GM21723 (cell line): ENCODE data around the gene CHTOP.

ENCODE experiments used
- ATAC-seq: cut with Tn5 transposase; IDR thresholded peaks from one replicate; pipeline ENCODE4 v1.9.1; 2021; ENCODE audit warnings: mild to moderate bottlenecking, moderate library complexity; ENCODE audit not compliant: unreplicated experiment

Gene CHTOP

DNA sequence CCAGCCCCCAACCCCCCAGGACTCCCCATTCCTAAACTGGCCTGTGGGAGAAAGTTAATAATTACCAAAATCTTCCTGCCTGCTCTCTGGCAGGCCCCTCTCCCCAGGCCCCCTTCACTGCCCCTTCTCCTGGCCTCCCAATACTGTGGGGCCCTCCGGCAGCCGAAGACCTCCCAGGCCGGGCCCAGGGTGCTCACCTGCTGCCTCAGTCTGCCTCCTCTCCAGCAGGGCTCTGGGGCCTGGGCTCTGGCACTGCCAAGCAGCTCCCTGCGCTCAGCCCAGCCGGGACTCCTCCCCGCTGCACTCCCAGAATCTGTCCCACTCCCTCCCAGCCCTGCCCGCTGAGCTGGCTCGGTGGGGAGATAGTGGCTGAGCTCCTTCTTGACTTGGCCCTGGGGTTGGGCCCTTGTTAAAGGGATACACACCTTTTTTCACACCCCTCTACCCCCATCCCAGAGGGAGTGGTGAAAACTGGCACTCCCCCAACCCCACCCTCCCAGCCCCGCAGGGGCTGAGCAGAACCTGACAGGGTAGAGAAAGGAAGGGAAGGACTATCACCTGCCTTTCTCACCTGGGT lies 21.0 kb upstream of the CHTOP start, which contains the start of gene S100A16:
S100A16 (minus strand) TSS at position 383 of the 577 bp plus-strand sequence. CDS start 4,986 bp downstream, outside the sequence.
- ATAC-seq, result no peak

DNA sequence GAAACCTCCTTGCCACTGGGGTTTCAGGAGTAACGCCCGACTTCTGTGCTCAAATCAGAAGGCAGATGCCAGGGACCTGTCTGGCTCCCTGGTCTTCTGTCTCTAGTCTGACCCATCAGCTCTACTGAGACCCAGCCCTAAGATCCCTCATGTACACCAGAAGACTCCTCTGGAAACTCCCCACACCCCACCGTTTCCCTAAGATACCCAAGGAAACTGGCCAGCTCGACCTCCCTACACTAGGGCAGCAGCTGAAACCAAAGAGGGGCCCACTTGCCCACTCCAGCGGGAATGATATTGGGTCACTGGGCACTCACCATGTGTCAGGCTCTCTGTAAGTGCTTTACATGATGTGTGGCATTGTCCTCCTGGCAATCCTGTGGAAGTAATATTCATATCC lies 20.5 kb upstream of the CHTOP start:
- no peak for ATAC-seq

DNA sequence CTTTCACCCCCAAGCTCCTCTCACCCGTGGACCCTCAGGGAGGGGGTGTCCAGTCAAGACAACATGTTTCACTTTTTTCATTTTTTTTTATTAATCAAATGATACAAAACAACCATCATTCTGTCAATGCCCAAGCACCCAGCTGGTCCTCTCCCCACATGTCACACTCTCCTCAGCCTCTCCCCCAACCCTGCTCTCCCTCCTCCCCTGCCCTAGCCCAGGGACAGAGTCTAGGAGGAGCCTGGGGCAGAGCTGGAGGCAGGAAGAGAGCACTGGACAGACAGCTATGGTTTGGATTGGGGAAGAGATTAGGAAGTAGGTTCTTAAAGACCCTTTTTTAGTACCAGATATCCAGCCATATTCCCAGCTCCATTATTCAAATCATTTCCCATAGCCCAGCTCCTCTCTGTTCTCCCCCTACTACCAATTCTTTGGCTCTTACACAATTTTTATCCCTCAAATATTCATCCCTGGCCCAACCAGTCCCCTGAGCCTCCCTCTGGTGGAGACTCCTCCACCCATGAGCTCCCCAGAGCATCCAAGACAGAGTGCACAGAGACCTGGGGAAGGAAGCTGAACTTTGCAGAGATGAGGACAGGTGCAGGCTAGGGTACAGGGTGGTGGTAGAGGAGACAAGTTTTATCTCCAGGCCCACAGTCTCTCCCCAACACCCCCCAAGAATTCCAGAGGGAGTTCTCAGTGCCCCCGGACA lies 19.5 kb upstream of the CHTOP start:
- no peak for ATAC-seq

DNA sequence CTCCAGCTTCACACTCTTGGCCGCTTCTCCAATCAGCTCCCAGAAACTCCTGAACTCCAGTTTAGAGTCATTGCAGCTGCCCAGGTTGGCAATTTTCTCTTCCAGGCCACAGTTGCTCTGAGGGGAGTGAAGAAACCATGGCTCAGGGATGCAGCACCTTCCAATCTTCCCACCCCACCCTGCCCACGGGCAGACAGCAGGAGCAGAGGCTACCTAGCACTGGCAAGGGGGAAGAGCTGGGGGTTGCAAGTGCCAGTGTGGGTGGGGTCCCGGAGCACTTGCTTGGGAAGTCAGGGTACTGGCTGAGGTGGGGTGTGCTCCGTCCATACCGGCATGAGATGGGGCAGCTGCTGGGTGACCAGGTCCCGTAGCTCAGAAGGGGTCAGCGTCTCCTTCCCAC lies 19.0 kb upstream of the CHTOP start:
- no peak for ATAC-seq

DNA sequence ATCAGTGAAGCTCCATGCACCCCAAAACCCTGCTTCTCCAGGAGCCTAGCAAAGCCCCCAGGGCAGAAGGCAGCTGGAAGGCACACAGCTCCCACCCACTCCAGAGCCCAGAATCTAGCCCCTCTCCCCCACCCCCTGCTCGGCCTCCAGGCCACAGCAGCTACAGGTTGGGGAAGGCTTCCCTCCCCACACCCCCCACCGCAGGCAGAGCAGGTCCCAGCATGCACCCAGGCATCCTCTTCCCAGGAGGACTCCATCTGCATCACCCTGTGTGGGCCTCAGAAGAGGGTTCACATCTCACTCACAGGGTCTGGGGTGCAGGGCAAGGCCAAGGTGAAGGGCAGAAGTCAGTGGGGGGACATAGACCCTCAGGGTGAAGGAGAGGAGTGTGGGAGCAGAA lies 18.5 kb upstream of the CHTOP start:
- ATAC-seq, result no peak

DNA sequence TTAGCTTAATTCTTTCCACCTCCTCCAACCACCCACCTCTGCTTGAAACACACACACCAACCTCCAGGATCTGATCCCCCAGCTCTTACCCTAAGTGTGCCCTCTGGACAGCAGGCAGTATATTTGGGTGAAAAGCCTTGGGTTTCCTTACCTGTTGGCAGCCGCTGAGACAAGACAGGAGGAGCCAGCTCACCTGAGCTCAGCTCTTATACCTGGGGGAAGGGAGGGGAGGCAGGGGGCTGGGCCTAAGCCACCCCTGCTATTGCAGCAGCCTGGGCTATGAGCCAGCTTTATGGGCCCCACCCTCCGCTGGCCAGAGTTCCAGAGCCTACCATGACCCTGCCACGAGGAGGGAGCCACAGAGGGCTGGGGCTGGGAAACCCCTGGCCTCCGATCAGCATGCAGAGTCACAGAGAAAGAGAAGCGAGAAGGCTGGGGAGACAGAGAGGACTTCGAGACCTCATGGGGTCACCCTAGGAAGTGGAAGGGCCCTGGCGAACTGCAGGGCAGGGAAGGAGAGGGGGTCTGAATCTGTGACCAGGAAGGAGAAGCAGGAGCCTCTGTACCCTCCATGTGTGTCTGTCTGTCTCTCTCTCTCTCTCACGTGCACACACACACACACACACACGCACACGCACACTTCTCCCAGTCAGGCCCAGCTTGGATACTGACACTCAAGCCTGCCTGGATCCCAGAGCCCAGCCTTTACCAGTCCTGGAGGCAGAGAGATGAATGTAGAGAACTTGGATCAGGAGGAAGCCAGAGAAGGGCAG lies 17.5 kb upstream of the CHTOP start, which contains the start of gene S100A14:
S100A14 (minus strand) TSS at position 182 of the 773 bp plus-strand sequence. CDS start 467 bp downstream, outside the sequence.
- no peak for ATAC-seq

DNA sequence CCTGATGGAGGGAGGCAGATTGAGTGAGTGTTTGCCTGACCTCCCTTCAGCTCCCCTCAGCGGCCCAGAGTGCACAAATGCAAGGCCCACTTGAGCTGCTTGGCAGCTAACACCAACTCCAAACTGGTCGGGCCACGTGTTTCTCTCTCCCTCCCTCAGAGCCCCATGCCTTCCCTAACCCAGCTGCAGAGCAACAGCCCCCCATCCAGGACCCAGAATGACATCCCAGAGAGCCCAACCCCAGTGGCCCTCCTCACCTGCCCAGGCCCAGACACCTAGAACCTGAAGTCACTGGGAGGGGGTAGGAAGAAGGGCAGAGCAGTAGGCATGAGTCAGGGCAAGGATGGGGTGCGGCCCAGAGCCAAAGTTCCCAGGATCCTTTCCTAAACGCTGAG lies 17.0 kb upstream of the CHTOP start:
- no peak for ATAC-seq

DNA sequence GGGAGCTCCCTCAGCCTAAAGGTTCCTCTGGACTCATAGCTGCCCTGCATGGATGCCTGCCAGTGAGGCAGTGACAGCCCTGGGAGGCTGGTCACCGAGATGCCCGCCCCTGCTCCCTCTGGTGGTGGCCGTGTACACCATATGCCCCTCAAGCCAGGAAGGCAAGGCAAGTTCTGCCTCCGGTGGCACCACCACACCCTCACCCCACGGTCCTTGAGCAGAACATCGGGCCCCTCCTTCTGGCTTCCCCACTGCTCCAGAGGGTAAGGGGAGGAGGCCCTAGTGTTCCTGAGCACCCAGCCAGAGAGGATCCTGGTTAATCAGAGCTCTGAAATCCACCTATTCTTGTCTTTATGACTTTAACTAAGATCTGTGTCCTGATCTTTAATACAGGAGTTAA lies 16.2 kb upstream of the CHTOP start:
- no peak for ATAC-seq

DNA sequence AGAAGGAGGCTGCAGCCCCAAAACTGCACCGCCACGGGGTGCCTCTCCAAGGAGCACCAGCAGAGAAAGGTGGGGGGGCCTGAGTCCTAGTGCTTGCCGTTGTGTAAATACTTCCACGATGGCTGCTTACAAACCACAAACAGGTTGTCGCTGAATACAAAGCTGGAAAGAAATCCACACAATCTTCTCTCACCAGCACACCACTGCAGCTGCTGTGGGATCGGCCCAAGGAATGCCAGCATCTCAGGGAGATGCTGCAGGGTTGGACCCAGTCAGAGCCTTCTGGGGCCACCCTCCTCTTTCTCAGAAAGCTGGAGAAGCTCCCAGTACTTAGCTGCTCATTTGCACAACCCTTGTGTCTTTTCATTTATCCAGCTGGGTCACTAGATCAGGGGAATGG lies 14.7 kb upstream of the CHTOP start:
- no peak for ATAC-seq

DNA sequence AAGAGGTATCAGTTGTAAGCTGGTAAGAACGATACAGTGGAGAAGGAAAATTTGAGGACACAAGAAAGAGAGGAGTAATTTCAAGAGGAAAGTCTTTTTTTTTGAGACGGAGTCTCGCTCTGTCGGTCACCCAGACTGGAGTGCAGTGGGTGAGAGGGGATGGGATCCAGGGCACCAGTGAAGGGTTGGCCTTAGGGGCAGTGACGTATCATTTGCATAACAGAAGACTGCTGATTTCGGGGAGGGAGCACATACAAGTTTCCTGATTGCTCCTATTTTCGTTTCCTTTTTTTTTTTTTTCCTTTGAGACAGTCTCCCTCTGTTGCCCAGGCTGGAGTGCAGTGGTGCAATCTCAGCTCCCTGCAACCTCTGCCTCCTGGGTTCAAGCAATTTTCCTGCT lies 10.8 kb upstream of the CHTOP start:
- no peak for ATAC-seq

DNA sequence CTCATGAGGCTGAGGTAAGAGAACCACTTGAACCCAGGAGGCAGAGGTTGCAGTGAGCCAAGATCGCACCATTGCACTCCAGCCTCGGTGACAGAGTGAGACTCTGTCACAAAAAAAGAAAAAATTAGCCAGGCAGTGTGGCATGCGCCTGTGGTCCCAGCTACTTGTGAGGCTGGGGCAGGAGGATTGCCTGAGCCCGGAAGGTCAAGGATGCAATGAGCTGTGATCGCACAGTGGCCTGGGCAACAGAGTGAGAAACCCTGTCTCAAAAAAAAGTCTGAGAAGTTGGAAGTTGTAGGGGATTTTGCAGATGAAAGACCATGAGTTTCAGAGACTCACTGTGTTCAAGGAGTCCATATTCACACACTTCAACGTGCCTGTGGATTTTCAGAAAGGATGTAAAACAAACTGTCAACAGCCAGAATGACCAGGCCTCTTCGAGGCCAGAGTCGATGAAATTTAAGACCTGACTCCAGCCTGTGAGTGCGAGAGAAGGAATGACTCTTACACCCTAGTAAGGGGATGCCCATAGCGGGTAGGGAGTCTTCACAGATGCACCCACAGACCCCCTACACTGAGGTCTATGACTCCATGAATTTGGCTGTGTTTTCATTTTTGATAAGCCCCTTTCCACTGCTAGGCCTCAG lies 8.8 kb upstream of the CHTOP start:
- no peak for ATAC-seq

DNA sequence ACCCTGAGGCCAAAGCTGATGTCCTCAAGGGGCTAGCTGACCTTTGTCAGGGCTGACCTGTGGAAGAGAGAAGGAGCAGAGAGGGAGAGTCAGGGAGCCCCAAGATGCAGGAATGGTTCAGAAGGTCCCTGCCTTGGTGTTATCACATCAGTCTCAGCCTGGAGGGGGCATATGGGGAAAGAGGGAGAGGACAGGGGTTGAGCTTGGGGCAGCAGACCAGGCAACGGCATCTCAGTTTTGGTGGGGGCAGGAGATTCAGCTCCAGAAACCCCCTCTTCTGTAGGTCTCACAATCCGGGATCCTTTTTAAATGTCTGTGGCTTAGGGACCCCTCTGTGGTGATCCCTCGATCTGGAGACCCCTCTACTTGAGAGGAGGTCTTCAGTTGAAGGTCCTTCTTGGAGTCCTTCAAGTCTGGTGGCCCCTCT lies 7.4 kb upstream of the CHTOP start:
- no peak for ATAC-seq

DNA sequence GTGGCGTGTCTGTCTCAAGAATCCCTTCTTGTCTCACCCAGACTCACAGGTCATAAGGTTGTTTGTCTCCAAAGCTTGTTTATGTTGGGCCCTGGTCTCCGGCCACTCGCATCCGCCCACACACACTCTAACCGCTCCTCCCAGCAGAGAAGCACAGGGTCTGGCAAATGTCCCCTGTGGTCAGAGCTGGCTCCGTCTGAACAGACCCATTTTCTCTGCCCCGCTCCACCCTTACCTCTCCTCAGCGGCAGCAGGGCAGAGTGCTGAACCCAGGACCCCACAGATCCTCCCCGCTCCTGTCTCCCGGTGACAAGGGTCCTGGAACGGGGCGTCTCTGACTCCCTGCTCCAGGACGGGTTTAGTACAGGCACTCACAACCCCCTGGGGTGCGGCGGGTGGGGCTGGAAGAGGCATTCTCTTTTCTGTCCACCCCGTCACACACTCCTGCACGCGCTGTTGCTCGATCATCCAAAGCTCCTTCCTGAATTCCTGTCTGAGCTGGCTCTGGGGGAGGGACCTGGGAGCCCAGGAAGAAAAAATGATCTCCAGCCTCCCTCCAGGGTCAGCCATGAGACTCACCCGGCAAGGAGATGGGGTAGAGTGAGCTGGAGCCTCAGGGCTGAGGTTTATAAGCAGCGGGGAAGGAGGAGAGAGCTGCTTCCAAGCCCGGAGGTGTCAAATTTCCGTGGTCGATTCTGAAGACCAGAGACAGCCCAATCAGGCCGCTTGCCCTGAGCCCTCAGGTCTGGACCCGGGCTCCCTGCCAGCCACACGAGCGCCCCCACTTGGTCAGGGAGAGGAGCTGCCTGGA lies 6.8 kb upstream of the CHTOP start, which contains the start of gene S100A13:
S100A13 (minus strand) TSS at position 602 of the 811 bp plus-strand sequence. CDS start 1,033 bp downstream, outside the sequence.
- no peak for ATAC-seq

DNA sequence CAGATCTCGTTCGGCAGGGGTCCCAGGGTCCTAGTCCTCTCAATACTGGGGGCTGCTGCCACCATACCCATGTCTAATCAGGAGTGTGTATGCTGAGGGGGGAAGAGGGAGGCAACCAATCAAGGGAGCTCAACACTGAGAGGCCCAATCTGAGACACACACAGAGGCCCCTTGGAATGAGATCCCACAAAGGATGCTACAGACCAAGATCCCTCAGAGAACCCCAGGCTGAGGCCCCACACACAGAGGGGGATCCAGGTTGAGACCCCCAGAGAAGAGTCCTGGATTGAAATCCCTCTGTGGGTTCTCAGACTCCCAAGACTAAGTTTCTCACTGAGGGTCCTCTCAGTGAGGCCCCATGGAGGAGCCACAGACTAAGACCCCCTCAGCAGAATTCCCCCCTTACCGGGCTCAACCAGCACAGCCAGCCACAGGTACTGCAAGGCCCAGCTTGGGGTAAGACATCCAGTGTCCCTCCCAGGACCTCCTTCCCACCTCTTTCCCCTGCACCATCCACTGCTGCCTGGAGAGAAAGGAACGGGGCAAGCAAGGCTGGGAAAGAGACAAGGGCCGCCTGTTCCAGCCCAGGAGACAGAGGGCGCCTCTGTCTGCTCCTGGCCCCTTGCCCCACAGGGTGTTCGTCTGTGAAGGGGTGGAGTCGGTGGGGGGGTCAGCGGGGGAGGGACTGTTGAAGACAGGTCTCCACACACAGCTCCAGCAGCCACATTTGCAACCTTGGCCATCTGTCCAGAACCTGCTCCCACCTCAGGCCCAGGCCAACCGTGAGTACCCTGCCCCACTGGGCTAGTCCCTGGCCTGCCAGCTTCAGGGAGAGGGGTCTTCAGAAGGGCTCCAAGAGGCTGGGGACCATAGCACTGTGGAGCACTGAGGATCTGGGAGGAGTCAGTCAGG lies 5.9 kb upstream of the CHTOP start, which contains the start of gene S100A1:
S100A1 (plus strand) TSS at position 720 of the 912 bp plus-strand sequence. CDS start 2,088 bp downstream, outside the sequence.
- no peak for ATAC-seq

DNA sequence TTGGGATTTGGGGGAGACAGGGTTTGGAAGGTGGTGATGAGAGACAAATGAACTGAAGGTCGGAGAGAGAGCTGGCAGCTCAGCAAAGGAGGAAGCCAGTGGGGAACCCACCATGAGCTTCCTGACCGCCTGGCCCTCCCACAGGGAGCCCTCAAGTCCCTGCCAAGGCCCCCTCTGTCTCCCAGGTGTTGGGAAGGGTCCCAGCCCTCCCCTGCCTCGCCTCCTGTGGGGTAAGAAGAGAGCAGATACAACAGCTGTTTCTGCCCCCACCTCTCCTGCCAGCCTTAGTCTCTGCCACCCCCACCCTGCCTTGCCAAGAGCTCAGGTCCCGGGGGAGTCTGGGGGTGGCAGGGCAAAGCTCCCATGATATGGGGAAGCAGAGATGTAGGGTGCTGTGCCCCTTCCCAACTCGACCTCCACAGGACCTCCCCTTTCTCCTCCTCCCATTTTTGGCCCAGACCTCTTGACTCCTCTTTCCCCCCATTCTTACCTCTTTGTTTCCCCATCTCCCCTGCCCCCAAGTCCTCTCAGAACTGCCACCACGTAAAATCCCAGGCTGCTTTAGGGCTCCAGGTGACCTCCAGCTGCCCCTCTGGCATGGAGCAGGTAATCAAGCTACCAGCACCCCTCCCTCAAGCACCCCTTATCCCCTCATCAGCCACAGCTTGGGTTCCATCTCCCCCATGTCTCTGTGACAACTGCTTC lies 5.1 kb upstream of the CHTOP start:
- ATAC-seq, result no peak

DNA sequence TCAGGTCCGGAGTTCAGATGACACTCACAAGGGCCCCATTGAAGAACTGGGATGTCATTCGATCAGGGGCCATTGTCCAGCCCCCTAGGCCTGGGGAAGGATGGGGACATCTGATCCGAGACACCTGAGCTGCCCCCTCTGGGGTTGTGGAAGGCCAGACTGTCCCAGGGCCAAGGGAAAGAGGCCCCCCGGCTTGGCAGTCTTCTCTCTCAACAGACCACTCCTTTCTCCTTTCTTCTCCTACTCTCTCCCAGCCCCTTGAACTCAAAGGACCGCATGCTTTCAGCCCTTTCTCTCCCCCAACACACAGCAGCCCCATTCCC lies 4.6 kb upstream of the CHTOP start:
- no peak for ATAC-seq

DNA sequence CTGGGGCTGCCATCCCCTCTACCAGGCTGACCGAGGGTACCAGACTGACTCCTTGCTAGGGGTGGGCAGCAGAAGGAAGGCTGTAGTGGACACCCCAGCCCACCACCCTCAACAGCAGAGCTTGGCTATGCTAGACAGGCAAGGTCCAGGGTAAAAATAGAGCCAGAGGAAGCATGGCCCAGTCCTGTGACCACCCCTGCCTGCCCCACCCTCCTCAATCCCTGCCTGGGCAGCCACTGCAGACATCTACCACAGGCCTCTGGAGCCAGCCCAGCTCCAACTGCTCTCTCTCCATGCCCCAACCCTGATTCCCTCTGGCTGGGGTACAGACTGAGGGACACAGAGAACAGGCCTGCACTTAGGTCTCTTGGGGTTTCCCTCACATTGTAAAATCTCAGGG lies 3.9 kb upstream of the CHTOP start:
- ATAC-seq, result no peak

DNA sequence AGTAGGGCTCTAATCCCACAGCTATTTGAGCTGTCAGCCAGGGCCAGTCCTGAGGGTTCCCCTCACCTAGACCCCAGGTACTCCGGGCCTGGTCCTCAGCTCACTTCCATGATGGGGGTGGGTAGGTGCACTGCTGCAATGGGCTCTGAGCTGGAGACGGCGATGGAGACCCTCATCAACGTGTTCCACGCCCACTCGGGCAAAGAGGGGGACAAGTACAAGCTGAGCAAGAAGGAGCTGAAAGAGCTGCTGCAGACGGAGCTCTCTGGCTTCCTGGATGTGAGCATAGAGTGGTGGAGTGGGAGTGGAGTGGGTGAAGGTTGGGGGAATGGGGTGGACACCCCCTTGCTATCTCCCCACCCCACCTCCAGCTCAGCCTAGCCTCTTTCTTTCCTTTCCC lies 3.5 kb upstream of the CHTOP start:
- ATAC-seq, result no peak
